ENCODE results near the gene CROCC2. TPM values are rescaled to one million over a fixed set of nuclear protein-coding genes. Genes with fewer than 3 reads are reported as not detected.

Gene CROCC2
- total RNA-seq: 0.26 TPM in 1 of 2 replicates, not detected in the other

DNA sequence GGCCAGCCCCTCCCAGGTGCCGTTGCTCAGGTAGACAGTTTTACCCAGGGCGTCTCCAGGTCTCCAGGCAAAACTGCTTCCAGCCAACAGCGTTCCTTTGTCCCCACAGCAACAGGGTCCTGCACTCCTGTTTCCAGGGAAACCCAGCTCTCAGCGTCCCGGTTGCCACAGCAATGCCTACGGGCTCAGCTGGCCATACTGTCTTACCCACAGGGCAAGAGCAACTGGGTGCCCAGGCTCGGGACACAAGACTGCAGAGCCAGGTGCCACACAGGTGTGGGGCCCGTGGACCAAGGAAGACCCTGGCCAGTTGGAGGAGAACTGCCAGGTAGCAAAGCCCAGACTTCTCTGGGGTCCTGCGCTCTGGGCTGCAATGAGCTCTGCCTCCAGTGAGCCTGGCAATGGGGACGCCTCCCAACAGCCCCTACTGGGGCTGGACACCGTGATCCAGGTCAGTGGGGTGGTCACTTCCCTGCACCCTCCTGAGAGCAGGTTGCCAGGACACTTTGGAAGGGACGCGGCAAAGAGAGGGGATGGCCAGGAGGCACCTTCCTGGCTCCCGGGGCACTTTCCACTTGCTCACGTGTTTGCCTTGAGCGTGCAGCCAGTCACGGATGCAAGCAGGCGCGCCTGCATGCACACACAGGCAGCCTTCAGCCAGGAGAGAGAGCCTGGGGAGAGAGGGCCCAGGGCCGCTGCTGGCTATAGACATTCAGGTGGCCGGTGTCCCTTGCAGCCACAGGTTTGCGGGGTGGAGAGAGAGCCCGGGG, at the start of gene CROCC2:
TSS of gene CROCC2 (plus strand) at position 196 of the 770 bp plus-strand sequence. CDS start at position 374, 178 bp downstream.
- TF ChIP-seq, protein P1, sequence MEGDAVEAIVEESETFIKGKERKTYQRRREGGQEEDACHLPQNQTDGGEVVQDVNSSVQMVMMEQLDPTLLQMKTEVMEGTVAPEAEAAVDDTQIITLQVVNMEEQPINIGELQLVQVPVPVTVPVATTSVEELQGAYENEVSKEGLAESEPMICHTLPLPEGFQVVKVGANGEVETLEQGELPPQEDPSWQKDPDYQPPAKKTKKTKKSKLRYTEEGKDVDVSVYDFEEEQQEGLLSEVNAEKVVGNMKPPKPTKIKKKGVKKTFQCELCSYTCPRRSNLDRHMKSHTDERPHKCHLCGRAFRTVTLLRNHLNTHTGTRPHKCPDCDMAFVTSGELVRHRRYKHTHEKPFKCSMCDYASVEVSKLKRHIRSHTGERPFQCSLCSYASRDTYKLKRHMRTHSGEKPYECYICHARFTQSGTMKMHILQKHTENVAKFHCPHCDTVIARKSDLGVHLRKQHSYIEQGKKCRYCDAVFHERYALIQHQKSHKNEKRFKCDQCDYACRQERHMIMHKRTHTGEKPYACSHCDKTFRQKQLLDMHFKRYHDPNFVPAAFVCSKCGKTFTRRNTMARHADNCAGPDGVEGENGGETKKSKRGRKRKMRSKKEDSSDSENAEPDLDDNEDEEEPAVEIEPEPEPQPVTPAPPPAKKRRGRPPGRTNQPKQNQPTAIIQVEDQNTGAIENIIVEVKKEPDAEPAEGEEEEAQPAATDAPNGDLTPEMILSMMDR (IDR thresholded peaks at IDR 0.05; ENCODE audit: insufficient read depth, low read length, severe bottlenecking): no peak
- DNase-seq (ENCODE audit: low read depth): no peak
- Histone ChIP-seq H3K4me3 (ENCODE audit: low read depth, low read length) (no peak within 1 kb of the TSS), H3K27me3 (ENCODE audit: control insufficient read depth, insufficient read depth, low read length) (peaks cover 22% of the 10 kb centered on the region), H3K36me3 (ENCODE audit: control insufficient read depth, insufficient read depth, low read length) (no peaks in the 10 kb centered on the region)
- FAIRE-seq: no peak

DNA sequence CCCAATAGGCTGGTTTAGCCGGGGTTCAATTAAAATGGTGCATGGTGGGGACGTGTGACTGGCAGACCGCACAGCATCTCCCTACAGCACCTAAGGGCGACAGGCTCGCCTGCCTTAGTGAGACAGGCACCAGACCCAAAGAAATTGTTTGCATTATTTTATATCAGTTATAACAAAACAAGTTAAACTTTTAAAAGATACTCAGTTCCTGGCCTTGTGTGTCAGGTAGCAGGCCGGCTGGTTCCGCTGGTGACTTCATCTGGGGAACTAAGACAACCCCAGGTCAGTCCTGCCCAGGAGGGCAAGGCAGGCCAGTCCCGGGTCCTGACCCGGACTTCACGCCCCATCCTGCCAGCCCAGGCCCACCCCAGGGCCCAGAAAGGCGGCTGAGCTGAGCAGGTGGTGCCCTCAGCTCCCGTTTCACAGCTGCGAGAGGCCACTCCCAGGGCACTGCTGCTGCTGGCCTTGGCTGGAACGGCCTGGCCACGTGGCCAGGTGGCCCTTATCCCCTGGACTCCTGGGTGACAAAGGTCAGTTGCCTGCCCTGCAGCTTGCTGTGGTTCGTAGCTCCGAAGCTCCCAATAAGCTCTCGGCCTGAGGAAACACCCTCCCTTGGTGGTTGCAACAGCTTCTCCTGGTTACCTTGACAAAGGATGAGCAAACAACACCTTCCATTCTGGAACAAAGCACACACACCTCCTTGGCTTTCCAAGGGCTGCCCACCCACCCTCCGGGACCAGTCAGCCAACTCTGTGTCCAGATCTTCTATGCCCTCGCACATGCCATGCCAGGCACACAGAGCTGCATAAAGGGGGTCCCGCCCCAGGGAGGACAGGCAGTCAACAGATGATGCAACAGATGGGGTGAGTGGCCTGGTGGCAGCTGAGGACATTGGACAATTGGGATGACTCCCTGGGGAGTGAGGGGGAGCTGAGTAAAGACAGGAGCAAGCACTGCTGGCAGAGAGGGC, 48.8 kb upstream of the CROCC2 start:
- no peaks in the 10 kb centered on the region for H3K27me3 ChIP-seq (ENCODE audit: control insufficient read depth, insufficient read depth, low read length)
- FAIRE-seq: no peak
- H3K36me3 ChIP-seq (ENCODE audit: control insufficient read depth, insufficient read depth, low read length): no peaks in the 10 kb centered on the region
- TF ChIP-seq, protein P1 (IDR thresholded peaks at IDR 0.05; ENCODE audit: insufficient read depth, low read length, severe bottlenecking): no peak
- DNase-seq (ENCODE audit: low read depth): no peak
- no peak overlapping the region for H3K4me3 ChIP-seq (ENCODE audit: low read depth, low read length)

DNA sequence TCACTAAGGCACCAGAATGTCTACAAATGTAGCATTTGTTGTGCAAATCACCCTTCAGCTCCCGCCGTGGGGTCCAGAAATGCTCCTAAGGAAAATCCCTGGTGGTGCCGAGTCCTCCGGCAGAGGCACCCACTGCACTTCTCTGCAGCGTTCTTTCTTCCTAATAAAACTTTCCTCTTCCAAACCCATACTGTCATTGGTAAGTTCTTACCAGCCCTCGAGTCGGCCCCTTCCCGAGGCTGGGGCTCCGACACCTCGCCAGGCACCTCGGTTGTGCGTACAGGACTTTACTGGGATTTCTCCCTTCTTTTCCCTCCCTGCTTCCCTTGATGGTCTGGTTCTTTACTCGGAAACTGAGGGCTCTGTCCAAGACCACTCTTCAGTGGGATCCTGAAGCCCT, 47.8 kb upstream of the CROCC2 start:
- TF ChIP-seq, protein P1 (IDR thresholded peaks at IDR 0.05; ENCODE audit: insufficient read depth, low read length, severe bottlenecking): no peak
- DNase-seq (ENCODE audit: low read depth): no peak

DNA sequence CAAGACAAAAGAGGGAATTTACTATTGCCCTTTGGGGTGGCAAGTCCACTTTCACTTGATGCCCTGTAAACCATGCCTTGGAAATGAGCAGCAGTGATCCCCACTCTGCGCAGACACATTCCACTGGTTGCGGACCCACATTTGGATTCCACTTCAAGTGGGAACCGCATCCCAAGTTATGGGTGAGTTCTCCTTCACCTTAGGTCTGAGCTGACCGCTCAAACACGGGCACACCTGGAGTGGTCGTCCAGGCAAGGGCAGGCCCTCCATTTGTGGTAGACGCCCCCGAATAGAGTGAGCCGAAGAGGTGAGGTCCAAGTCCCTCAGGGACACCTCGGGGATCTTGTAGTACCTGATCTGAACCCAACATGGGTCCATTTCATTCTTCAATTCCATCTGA, 47.3 kb upstream of the CROCC2 start:
- TF ChIP-seq, protein P1 (IDR thresholded peaks at IDR 0.05; ENCODE audit: insufficient read depth, low read length, severe bottlenecking): no peak
- H3K36me3 ChIP-seq (ENCODE audit: control insufficient read depth, insufficient read depth, low read length): no peaks in the 10 kb centered on the region
- peak; percentile 83 for FAIRE-seq
- H3K27me3 ChIP-seq (ENCODE audit: control insufficient read depth, insufficient read depth, low read length): no peaks in the 10 kb centered on the region
- no peak overlapping the region for H3K4me3 ChIP-seq (ENCODE audit: low read depth, low read length)
- DNase-seq (ENCODE audit: low read depth): no peak

More for the DNA sequence above, 47.8 kb upstream of the CROCC2 start:
- no peaks in the 10 kb centered on the region for H3K36me3 ChIP-seq (ENCODE audit: control insufficient read depth, insufficient read depth, low read length)
- no peak for FAIRE-seq
- no peak overlapping the region for H3K4me3 ChIP-seq (ENCODE audit: low read depth, low read length)
- no peaks in the 10 kb centered on the region for H3K27me3 ChIP-seq (ENCODE audit: control insufficient read depth, insufficient read depth, low read length)

DNA sequence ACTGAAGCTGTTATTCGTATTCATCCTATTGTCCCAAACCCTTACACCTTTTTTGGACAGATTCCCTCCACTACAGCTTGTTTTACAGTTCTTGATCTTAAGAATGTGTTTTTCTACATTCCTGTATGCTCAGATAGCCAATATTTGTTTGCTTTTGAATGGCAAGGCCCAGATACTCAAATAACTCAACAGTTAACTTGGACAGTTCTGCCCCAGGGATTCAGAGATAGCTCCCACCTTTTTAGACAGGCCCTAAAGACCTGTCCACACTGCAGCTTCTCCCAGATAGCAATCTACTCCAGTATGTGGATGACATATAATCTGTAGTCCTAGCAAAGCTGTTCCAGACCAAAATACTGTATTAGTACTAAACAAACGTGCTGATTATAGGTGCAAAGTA, 44.6 kb upstream of the CROCC2 start:
- FAIRE-seq (no peak), DNase-seq (ENCODE audit: low read depth) (no peak)
- Histone ChIP-seq H3K27me3 (ENCODE audit: control insufficient read depth, insufficient read depth, low read length) (no peaks in the 10 kb centered on the region), H3K36me3 (ENCODE audit: control insufficient read depth, insufficient read depth, low read length) (no peaks in the 10 kb centered on the region), H3K4me3 (ENCODE audit: low read depth, low read length) (no peak overlapping the region)
- TF ChIP-seq, protein P1 (IDR thresholded peaks at IDR 0.05; ENCODE audit: insufficient read depth, low read length, severe bottlenecking): no peak
